ENCODE data around the gene CCDC39. TPM values are rescaled to one million over a fixed set of nuclear protein-coding genes. Genes with fewer than 3 reads are reported as not detected.

CCDC39 gene
- total and polyA plus RNA-seq, 9 of the 15 experiments (the other 6 are each of a cell fraction or from before 2014, with no cell fraction given): not detected

GRCh38 chr3:180600473-180600872 lies 78.8 kb downstream of the CCDC39 start:
- in situ Hi-C loops (cut with MboI): loop anchor here (25.0 kb wide), 2 partner anchors 387 to 1163 kb away; partner anchors contain the start of gene DNAJC19
- POLR2A ChIA-PET: interaction anchor here (1.9 kb wide), 1 partner anchor 10 kb away, joined by 11 read pairs; no protein-coding TSS in a partner anchor
- CTCF ChIA-PET (ENCODE audit: low intra/inter-chr PET ratio): no interaction called here

More at GRCh38 chr3:180600473-180600872, 78.8 kb downstream of the CCDC39 start:
- Histone ChIP-seq H3K27ac (ENCODE audit: extremely low read depth, low read depth, low read length) (no peak overlapping the region), H2AFZ (ENCODE audit: low read depth, low read length) (no peak overlapping the region), H3K27me3 (ENCODE audit: control insufficient read depth in 2 of 2, insufficient read depth in 2 of 2, low read length in 2 of 2) (no peaks in the 10 kb centered on the region), H3K4me3 (no peak overlapping the region), H3K4me1 (replicated peaks in 1 of 2; ENCODE audit: control insufficient read depth in 2 of 2, insufficient read depth in 2 of 2, low read length in 2 of 2) (no peaks in the 10 kb centered on the region; a peak in 1 of 5 replicates), H3K36me3 (ENCODE audit: control insufficient read depth, insufficient read depth, low read length) (peaks cover 18% of the 10 kb centered on the region; the same call in 2 of the 3 replicates), H3K9me3 (replicated peaks; ENCODE audit: control insufficient read depth, insufficient read depth, low read depth, low read length) (peaks cover 8% of the 10 kb centered on the region), H3K79me2 (ENCODE audit: control insufficient read depth, insufficient read depth, low read length) (peaks cover 28% of the 10 kb centered on the region), H3K4me2 (ENCODE audit: insufficient read depth, low read length) (no peak overlapping the region), H4K20me1 (replicated peaks; ENCODE audit: control insufficient read depth, insufficient read depth, low read length) (no peaks in the 10 kb centered on the region), H3K9me1 (ENCODE audit: control insufficient read depth, insufficient read depth, low read length) (no peaks in the 10 kb centered on the region), H3K9ac (ENCODE audit: insufficient read depth in 1 of 2, low read depth in 2 of 2, low read length in 2 of 2) (no peak overlapping the region)
- WGBS (ENCODE audit: insufficient coverage, low coverage, missing lambda C conversion rate): 90% methylated on average over 13 of the region's 15 CpGs
- BruUV-seq (replicated peaks): no TSS peak
- FAIRE-seq (no peak), DNase-seq (ENCODE audit: extremely low read depth in 1 of 4, low spot score in 3 of 4) (no peak), ATAC-seq (no peak)
- TF ChIP-seq HNRNPH1 (optimal IDR thresholded peaks at IDR 0.05; ENCODE audit: low read depth, low read length) (no peak), ESRRB (CRISPR knock-in tag; IDR thresholded peaks at IDR 0.05; ENCODE audit: borderline replicate concordance) (no peak), CEBPG (CRISPR knock-in tag; IDR thresholded peaks at IDR 0.05) (no peak), CEBPG (tag; conservative IDR thresholded peaks at IDR 0.05 in 1 of 2, IDR thresholded peaks at IDR 0.05 in 1 of 2) (no peak), C11orf30 (IDR thresholded peaks at IDR 0.05; ENCODE audit: low read depth) (no peak), DNMT1 (IDR thresholded peaks at IDR 0.05) (no peak), USF1 (CRISPR knock-in tag; IDR thresholded peaks at IDR 0.05) (no peak), ZBTB8A (IDR thresholded peaks at IDR 0.05; ENCODE audit: partially characterized antibody) (no peak), CCNT2 (IDR thresholded peaks at IDR 0.05; ENCODE audit: borderline replicate concordance, extremely low read depth, insufficient read length, low read depth, low read length) (no peak), BACH1 (tag; IDR thresholded peaks at IDR 0.05) (no peak), TAF7 (tag; IDR thresholded peaks at IDR 0.05) (no peak), RFX1 (IDR thresholded peaks at IDR 0.05) (no peak)
- TF ChIP-seq, protein P1, sequence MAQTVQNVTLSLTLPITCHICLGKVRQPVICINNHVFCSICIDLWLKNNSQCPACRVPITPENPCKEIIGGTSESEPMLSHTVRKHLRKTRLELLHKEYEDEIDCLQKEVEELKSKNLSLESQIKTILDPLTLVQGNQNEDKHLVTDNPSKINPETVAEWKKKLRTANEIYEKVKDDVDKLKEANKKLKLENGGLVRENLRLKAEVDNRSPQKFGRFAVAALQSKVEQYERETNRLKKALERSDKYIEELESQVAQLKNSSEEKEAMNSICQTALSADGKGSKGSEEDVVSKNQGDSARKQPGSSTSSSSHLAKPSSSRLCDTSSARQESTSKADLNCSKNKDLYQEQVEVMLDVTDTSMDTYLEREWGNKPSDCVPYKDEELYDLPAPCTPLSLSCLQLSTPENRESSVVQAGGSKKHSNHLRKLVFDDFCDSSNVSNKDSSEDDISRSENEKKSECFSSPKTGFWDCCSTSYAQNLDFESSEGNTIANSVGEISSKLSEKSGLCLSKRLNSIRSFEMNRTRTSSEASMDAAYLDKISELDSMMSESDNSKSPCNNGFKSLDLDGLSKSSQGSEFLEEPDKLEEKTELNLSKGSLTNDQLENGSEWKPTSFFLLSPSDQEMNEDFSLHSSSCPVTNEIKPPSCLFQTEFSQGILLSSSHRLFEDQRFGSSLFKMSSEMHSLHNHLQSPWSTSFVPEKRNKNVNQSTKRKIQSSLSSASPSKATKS (CRISPR knock-in tag; IDR thresholded peaks at IDR 0.05): no peak
- intact Hi-C loops (cut with micrococcal nuclease): loop anchor here (5.0 to 10.0 kb wide), 3 partner anchors 384 to 948 kb away; partner anchors contain the start of genes DNAJC19 and USP13

Data from K562 (cell line).